Measurements from ENCODE around the gene ARMC9. TPM values are rescaled to one million over a fixed set of nuclear protein-coding genes. Genes with fewer than 3 reads are reported as not detected.
A peak's percentile ranks its signal among the peaks of the same experiment; 100 is the strongest.

ARMC9 gene
- total and polyA plus RNA-seq, 8 donors, result 3.7 to 15.0 (median 8.1) TPM

DNA sequence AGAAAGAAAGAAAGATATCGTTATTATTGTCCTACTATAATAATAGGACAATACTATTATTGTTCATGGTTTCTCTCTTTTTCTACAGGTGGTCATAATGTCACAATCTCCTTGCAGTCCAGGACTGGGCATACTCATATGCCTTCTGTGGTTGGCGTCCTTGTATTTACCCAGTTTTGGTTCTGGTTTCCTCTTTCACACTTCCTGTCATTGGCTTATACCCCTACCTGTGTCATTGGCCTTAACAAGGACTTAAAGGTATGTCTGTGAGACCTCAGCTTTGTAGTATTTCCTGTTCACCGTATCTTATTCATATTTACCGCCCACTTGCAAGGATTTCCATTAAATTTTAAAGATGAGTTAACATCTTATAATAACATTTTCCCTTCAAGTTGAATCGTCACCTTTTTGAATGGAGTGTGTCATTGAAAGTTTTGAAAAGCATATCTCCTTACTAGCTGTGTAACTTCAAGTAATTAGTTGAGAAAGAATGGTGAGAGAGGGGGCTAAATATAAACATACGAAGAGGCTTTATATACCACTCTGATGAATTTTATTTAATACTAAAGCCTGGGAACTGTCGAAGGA lies 37.1 kb upstream of the ARMC9 start:
- Histone ChIP-seq H3K9me3 (no peaks in the 10 kb centered on the region), H3K4me3 (no peak overlapping the region), H3K36me3 (peaks cover 0 to 4% (median 0%) of the 10 kb centered on the region in 3 donors), H3K27me3 (no peaks in the 10 kb centered on the region), H3K27ac (peak overlapping the region in 2 of 4 donors; percentile 9 to 14), H3K4me1 (no peaks in the 10 kb centered on the region)
- intact Hi-C loops (cut with DNase I), result no loop called here
- DNase-seq (no peak), ATAC-seq (no peak), FAIRE-seq (no peak)
- WGBS, 2 donors, result 84 to 91% methylated on average over 7 of the region's 7 CpGs
- TF ChIP-seq, protein P1, sequence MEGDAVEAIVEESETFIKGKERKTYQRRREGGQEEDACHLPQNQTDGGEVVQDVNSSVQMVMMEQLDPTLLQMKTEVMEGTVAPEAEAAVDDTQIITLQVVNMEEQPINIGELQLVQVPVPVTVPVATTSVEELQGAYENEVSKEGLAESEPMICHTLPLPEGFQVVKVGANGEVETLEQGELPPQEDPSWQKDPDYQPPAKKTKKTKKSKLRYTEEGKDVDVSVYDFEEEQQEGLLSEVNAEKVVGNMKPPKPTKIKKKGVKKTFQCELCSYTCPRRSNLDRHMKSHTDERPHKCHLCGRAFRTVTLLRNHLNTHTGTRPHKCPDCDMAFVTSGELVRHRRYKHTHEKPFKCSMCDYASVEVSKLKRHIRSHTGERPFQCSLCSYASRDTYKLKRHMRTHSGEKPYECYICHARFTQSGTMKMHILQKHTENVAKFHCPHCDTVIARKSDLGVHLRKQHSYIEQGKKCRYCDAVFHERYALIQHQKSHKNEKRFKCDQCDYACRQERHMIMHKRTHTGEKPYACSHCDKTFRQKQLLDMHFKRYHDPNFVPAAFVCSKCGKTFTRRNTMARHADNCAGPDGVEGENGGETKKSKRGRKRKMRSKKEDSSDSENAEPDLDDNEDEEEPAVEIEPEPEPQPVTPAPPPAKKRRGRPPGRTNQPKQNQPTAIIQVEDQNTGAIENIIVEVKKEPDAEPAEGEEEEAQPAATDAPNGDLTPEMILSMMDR (IDR thresholded peaks at IDR 0.05), result no peak

DNA sequence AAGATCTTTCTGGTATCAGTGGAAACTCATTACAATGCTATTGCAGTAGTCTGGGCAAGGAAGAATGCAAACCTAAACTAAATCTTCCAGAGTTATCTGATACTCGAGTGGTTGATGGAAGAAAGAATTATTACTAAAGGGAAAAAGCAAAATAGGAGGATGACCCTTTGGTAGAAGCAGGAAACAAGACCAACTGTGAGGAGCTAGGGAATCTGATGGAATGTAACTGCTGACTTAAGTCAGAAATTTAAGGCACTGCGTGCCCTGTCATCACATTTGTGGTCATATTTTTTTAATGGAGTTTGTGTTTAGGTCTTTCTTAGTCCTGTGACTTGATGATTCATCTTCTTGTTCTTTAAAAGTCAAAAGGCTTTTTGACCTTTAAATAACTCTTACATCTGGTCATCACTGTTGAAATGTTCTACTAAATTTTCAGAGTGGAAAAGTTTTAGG lies 36.5 kb upstream of the ARMC9 start:
- Histone ChIP-seq H3K36me3 (peaks cover 0 to 5% (median 0%) of the 10 kb centered on the region in 3 donors), H3K9me3 (no peaks in the 10 kb centered on the region), H3K27ac (peak overlapping the region in 2 of 4 donors; percentile 9 to 14), H3K27me3 (no peaks in the 10 kb centered on the region), H3K4me3 (no peak overlapping the region), H3K4me1 (no peaks in the 10 kb centered on the region)
- TF ChIP-seq, protein P1 (IDR thresholded peaks at IDR 0.05), result no peak
- WGBS, 2 donors, result 79 to 85% methylated on average over 2 of the region's 2 CpGs
- intact Hi-C loops (cut with DNase I), result no loop called here
- FAIRE-seq (no peak), ATAC-seq (peak in 2 of 4 donors; percentile 60 to 71), DNase-seq (no peak)

DNA sequence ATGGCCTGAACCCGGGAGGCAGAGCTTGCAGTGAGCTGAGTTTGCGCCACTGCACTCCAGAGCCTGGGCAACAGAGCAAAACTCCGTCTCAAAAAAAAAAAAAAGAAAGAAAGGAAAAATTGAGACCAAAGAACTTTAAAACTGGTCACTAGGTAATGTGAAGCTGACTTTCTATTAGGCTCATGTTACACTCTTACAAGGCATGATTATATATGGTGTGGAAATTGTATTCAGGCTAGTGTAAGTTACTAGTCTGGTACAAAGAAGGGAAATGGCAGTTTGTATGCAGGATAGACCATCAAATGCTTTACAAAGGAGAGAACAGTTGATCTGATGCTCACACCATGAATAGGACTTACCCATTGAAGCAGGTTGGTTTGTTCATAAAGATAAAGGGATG lies 35.4 kb upstream of the ARMC9 start:
- Histone ChIP-seq H3K36me3 (peaks cover 0 to 11% (median 0%) of the 10 kb centered on the region in 3 donors), H3K4me1 (no peaks in the 10 kb centered on the region), H3K27me3 (no peaks in the 10 kb centered on the region), H3K9me3 (no peaks in the 10 kb centered on the region), H3K4me3 (no peak overlapping the region), H3K27ac (no peak overlapping the region)
- FAIRE-seq, result no peak
- no peak for DNase-seq
- 96% methylated on average over 3 of the region's 3 CpGs for WGBS, 2 donors
- intact Hi-C loops (cut with DNase I), result no loop called here
- TF ChIP-seq, protein P1 (IDR thresholded peaks at IDR 0.05), result no peak
- no peak for ATAC-seq

DNA sequence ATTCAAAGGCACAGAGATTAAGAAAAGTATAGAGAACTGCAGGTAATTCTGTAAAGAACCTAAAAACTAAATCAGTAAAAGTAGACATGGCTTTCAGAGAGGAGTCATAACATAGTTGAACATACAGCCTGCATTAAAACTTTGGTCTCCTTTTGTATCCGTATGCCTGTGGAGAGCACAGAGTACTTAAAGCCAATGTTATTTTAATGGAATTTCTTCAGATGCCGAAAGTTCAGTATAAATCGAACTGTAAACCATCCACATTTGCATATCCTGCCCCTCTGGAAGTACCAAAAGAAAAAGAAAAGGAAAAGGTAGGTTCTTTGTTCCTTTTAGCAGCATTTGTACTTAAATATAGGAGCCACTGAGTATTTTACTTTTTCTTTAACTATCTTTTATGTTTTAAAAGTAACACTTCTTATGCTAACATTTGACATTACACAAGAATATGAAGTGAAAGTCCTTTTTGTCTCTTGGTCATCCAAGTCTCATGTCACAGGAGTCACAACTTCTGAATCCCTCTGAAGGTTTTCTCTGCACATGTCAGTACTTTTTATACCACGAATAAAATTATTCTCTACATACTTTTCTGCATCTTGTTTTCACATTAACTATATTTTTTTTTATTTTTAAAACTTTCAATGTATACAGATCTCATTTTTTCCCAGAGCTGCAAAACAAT lies 34.9 kb upstream of the ARMC9 start:
- ATAC-seq, result no peak
- H3K9me3 ChIP-seq, result no peaks in the 10 kb centered on the region
- DNase-seq, result no peak
- H3K27me3 ChIP-seq, result no peaks in the 10 kb centered on the region
- peaks cover 0 to 11% (median 0%) of the 10 kb centered on the region in 3 donors for H3K36me3 ChIP-seq
- H3K4me3 ChIP-seq, result no peak overlapping the region
- H3K27ac ChIP-seq, result no peak overlapping the region
- FAIRE-seq, result no peak
- no peaks in the 10 kb centered on the region for H3K4me1 ChIP-seq
- 88 to 93% methylated on average over 4 of the region's 4 CpGs for WGBS, 2 donors
- TF ChIP-seq, protein P1 (IDR thresholded peaks at IDR 0.05), result no peak
- intact Hi-C loops (cut with DNase I), result no loop called here
